Esophagus muscularis mucosa (tissue), 4 donors: ENCODE measurements around the gene FAN1.

Source experiments
- CTCF ChIP-seq, 3 experiments: fragments of 200-600 bp in 2 of 3; fragments of 450-650 bp in 1 of 3; sonication (generic) in 2 of 3; IDR thresholded peaks; one replicate each; pipeline ENCODE4 v1.5.1; 2017 to 2019; ENCODE audit warnings: antibody characterized with exemption in 3 of 3, mild to moderate bottlenecking in 2 of 3, moderate library complexity in 1 of 3
- EP300 ChIP-seq: sonication (generic); formaldehyde crosslinking; IDR thresholded peaks from one replicate; pipeline ENCODE4 v1.6.1; 2017; ENCODE audit warnings: antibody characterized with exemption
- POLR2A ChIP-seq: fragments of 450-650 bp; IDR thresholded peaks from one replicate; pipeline ENCODE4 v1.6.1; 2017; ENCODE audit warnings: antibody characterized with exemption, moderate library complexity, mild to moderate bottlenecking, low read depth

- no peak for TF ChIP-seq CTCF (IDR thresholded peaks at IDR 0.05)
- TF ChIP-seq POLR2A = no peak
- TF ChIP-seq EP300 = no peak
These were observed 35.4 kb downstream of the FAN1 start for GRCh38 chr15:30939161-30939560.
